WTC11 (cell line): Measurements from ENCODE around the gene CACNA1F. TPM values are rescaled to one million over a fixed set of nuclear protein-coding genes. Genes with fewer than 3 reads are reported as not detected.

Experiments used
- ATAC-seq: fragments of 200-7000 bp; cut with Tn5 transposase; 2 replicates; pipeline ENCODE4 v1.10.0; 2021; ENCODE audit warnings: mild to moderate bottlenecking, moderate library complexity
- CTCF ChIA-PET: fragments of 300-600 bp; sonication (Branson Sonifier 250); formaldehyde crosslinking; loops from one replicate; lab custom pipeline; 2021; ENCODE audit warnings: antibody characterized with exemption; lab: Charles Lee
- POLR2A ChIA-PET: fragments of 350-600 bp; sonication (Branson Sonifier 250); formaldehyde crosslinking; loops from one replicate; lab custom pipeline; 2021; ENCODE audit warnings: antibody characterized with exemption; lab: Charles Lee
- DNase-seq: peaks from one replicate; pipeline ENCODE4 v3.0.0; 2021; ENCODE audit warnings: low spot score
- H3K27ac Mint-ChIP-seq: 2 replicates; pipeline ENCODE4 v1.8.0; 2021; ENCODE audit warnings: mixed read lengths
- H3K27me3 Mint-ChIP-seq: 2 replicates; pipeline ENCODE4 v1.8.0; 2021; ENCODE audit warnings: low read depth, mild to moderate bottlenecking, moderate library complexity, mixed read lengths
- H3K36me3 Mint-ChIP-seq: 2 replicates; pipeline ENCODE4 v1.8.0; 2021; ENCODE audit warnings: mixed read lengths
- H3K4me1 Mint-ChIP-seq: 2 replicates; pipeline ENCODE4 v1.8.0; 2022; ENCODE audit warnings: mixed read lengths
- H3K4me3 Mint-ChIP-seq: 2 replicates; pipeline ENCODE4 v1.8.0; 2021; ENCODE audit warnings: mild to moderate bottlenecking, moderate library complexity, mixed read lengths
- H3K9me3 Mint-ChIP-seq: 2 replicates; pipeline ENCODE4 v1.8.0; 2021; ENCODE audit warnings: mixed read lengths
- ARID4B ChIP-seq: sonication (generic); formaldehyde crosslinking; IDR thresholded peaks from 2 replicates; pipeline ENCODE4 v1.8.0; 2023; ENCODE audit warnings: missing genetic modification reagents, mild to moderate bottlenecking, borderline replicate concordance
- ATF1 ChIP-seq: sonication (generic); formaldehyde crosslinking; IDR thresholded peaks from 2 replicates; pipeline ENCODE4 v1.8.1; 2023; ENCODE audit warnings: mild to moderate bottlenecking, moderate library complexity, missing genetic modification reagents
- ATF6 ChIP-seq: sonication (generic); formaldehyde crosslinking; IDR thresholded peaks from 2 replicates; pipeline ENCODE4 v1.8.1; 2023; ENCODE audit warnings: mild to moderate bottlenecking, missing genetic modification reagents
- CBFB ChIP-seq: sonication (generic); formaldehyde crosslinking; IDR thresholded peaks from 2 replicates; pipeline ENCODE4 v1.8.1; 2022; ENCODE audit warnings: mild to moderate bottlenecking, low read depth, missing genetic modification reagents
- JAZF1 ChIP-seq: fragments of 250-450 bp; sonication (Bioruptor Pico); IDR thresholded peaks from 2 replicates; pipeline ENCODE4 v1.9.0; 2021; ENCODE audit warnings: moderate library complexity, mild to moderate bottlenecking, inconsistent platforms
- JUN ChIP-seq: sonication (generic); formaldehyde crosslinking; IDR thresholded peaks from 2 replicates; pipeline ENCODE4 v1.8.0; 2023; ENCODE audit warnings: mild to moderate bottlenecking, missing genetic modification reagents
- MLX ChIP-seq: sonication (generic); formaldehyde crosslinking; IDR thresholded peaks from 2 replicates; pipeline ENCODE4 v1.8.1; 2023; ENCODE audit warnings: mild to moderate bottlenecking, missing genetic modification reagents, moderate library complexity
- NFE2L1 ChIP-seq: sonication (generic); formaldehyde crosslinking; IDR thresholded peaks from 2 replicates; pipeline ENCODE4 v1.8.1; 2023; ENCODE audit warnings: missing genetic modification reagents
- PREB ChIP-seq: sonication (generic); formaldehyde crosslinking; IDR thresholded peaks from 2 replicates; pipeline ENCODE4 v1.8.1; 2022; ENCODE audit warnings: mild to moderate bottlenecking, missing genetic modification reagents, moderate library complexity, borderline replicate concordance
- SMAD3 ChIP-seq: sonication (generic); formaldehyde crosslinking; IDR thresholded peaks from 2 replicates; pipeline ENCODE4 v1.8.0; 2022; ENCODE audit warnings: missing genetic modification reagents, mild to moderate bottlenecking, borderline replicate concordance
- SOX15 ChIP-seq: fragments of 250-450 bp; sonication (Bioruptor Pico); IDR thresholded peaks from 2 replicates; pipeline ENCODE4 v1.9.0; 2021; ENCODE audit warnings: mild to moderate bottlenecking
- STAT6 ChIP-seq: sonication (generic); formaldehyde crosslinking; conservative IDR thresholded peaks from 2 replicates; pipeline ENCODE4 v1.8.1; 2023; ENCODE audit warnings: mild to moderate bottlenecking, low read depth, missing genetic modification reagents, moderate library complexity
- ZMAT4 ChIP-seq: fragments of 250-450 bp; sonication (Bioruptor Pico); IDR thresholded peaks from 2 replicates; pipeline ENCODE4 v1.9.0; 2021; ENCODE audit warnings: mild to moderate bottlenecking
- ZNF121 ChIP-seq: sonication (generic); formaldehyde crosslinking; IDR thresholded peaks from 2 replicates; pipeline ENCODE4 v1.8.0; 2023; ENCODE audit warnings: missing genetic modification reagents
- ZNF219 ChIP-seq: sonication (generic); formaldehyde crosslinking; IDR thresholded peaks from 2 replicates; pipeline ENCODE4 v1.8.0; 2023; ENCODE audit warnings: missing genetic modification reagents, mild to moderate bottlenecking, borderline replicate concordance
- ZNF263 ChIP-seq: sonication (generic); formaldehyde crosslinking; IDR thresholded peaks from 2 replicates; pipeline ENCODE4 v1.8.1; 2022; ENCODE audit warnings: low read depth, mild to moderate bottlenecking, moderate library complexity, missing genetic modification reagents
- ZNF396 ChIP-seq: fragments of 250-450 bp; sonication (Bioruptor Pico); IDR thresholded peaks from 2 replicates; pipeline ENCODE4 v1.8.0; 2021; ENCODE audit warnings: mild to moderate bottlenecking, moderate library complexity, borderline replicate concordance
- ZNF671 ChIP-seq: fragments of 250-450 bp; sonication (Bioruptor Pico); IDR thresholded peaks from 2 replicates; pipeline ENCODE4 v1.8.0; 2021; ENCODE audit warnings: mild to moderate bottlenecking
- total RNA-seq: library from RNA; stranded (reverse); gene quantifications from 3 replicates; pipeline ENCODE4 v1.2.3, GENCODE V29; 2021

CACNA1F gene
- total RNA-seq, 1 experiment from 2014 or later, result 1.6 TPM

GRCh38 chrX:49257846-49258748, 25.0 kb upstream of the CACNA1F start:
- Mint-ChIP-seq H3K27ac (no peak overlapping the region), H3K36me3 (no peaks in the 10 kb centered on the region), H3K27me3 (peaks cover 2% of the 10 kb centered on the region; the same call in 1 of the 2 replicates), H3K4me1 (no peaks in the 10 kb centered on the region), H3K9me3 (no peaks in the 10 kb centered on the region), H3K4me3 (no peak overlapping the region)
- ChIA-PET POLR2A (no interaction called here), CTCF (interaction anchor here (1.6 kb wide), 1 partner anchor 65 kb away, joined by 4 read pairs; no protein-coding TSS in a partner anchor)
- ATAC-seq, result no peak
- TF ChIP-seq STAT6 (CRISPR knock-in tag) (no peak), SOX15 (no peak), ATF6 (no peak), ZMAT4 (no peak), JUN (no peak), PREB (CRISPR knock-in tag) (no peak)
- no peak for DNase-seq

GRCh38 chrX:49257074-49257790, 24.1 kb upstream of the CACNA1F start:
- H3K4me1 Mint-ChIP-seq, result no peaks in the 10 kb centered on the region
- H3K27ac Mint-ChIP-seq, result no peak overlapping the region
- CTCF ChIA-PET, result no interaction called here
- no peaks in the 10 kb centered on the region for H3K36me3 Mint-ChIP-seq
- H3K4me3 Mint-ChIP-seq, result no peak overlapping the region
- DNase-seq, result no peak
- no peaks in the 10 kb centered on the region for H3K9me3 Mint-ChIP-seq
- H3K27me3 Mint-ChIP-seq, result peaks cover 2% of the 10 kb centered on the region; the same call in 1 of the 2 replicates
- TF ChIP-seq SMAD3 (no peak), ZNF121 (CRISPR knock-in tag) (no peak), ZNF396 (CRISPR knock-in tag) (no peak), ZNF671 (no peak), JAZF1 (CRISPR knock-in tag) (no peak), ZNF219 (no peak)
- TF ChIP-seq, all 79 proteins: peak for 0
- POLR2A ChIA-PET, result no interaction called here
- no peak for ATAC-seq

- ATAC-seq (no peak), DNase-seq (no peak)
- H3K36me3 Mint-ChIP-seq, result no peaks in the 10 kb centered on the region
- TF ChIP-seq MLX (CRISPR knock-in tag), result no peak
- TF ChIP-seq CBFB (CRISPR knock-in tag), result no peak
- no peak for TF ChIP-seq ARID4B
- no peak for TF ChIP-seq ZNF121 (CRISPR knock-in tag)
- no peak for TF ChIP-seq NFE2L1
- TF ChIP-seq ATF1 (CRISPR knock-in tag), result no peak
- TF ChIP-seq ZNF263 (CRISPR knock-in tag), result no peak
- no peak overlapping the region for H3K4me3 Mint-ChIP-seq
- no peak overlapping the region for H3K27ac Mint-ChIP-seq
- no peaks in the 10 kb centered on the region for H3K4me1 Mint-ChIP-seq
- ChIA-PET CTCF (no interaction called here), POLR2A (no interaction called here)
- H3K27me3 Mint-ChIP-seq, result no peaks in the 10 kb centered on the region; the same call in 1 of the 2 replicates
- no peaks in the 10 kb centered on the region for H3K9me3 Mint-ChIP-seq
Measured at GRCh38 chrX:49256268-49256995, 23.3 kb upstream of the CACNA1F start.
